Upper lobe of left lung (tissue), 4 donors: Measurements from ENCODE around the gene ILF3.

Source experiments
- EP300 ChIP-seq, 4 donors: sonication (generic); formaldehyde crosslinking; IDR thresholded peaks; one replicate each; pipeline ENCODE4 v1.5.1; 2017; ENCODE audit warnings: antibody characterized with exemption in 4 of 4, control low read depth in 2 of 4
- POLR2AphosphoS5 ChIP-seq, 2 donors: sonication (generic); formaldehyde crosslinking; IDR thresholded peaks; one replicate each; pipeline ENCODE4 v1.5.1; 2017; ENCODE audit warnings: antibody characterized with exemption in 2 of 2
- TF ChIP-seq, protein P1 (sequence below), 6 experiments: fragments of 450-650 bp in 4 of 6; fragments of 200-600 bp in 2 of 6; sonication (generic) in 2 of 6; IDR thresholded peaks; one replicate each; pipeline ENCODE4 v1.5.1; 2016 to 2019; ENCODE audit warnings: antibody characterized with exemption in 6 of 6

DNA sequence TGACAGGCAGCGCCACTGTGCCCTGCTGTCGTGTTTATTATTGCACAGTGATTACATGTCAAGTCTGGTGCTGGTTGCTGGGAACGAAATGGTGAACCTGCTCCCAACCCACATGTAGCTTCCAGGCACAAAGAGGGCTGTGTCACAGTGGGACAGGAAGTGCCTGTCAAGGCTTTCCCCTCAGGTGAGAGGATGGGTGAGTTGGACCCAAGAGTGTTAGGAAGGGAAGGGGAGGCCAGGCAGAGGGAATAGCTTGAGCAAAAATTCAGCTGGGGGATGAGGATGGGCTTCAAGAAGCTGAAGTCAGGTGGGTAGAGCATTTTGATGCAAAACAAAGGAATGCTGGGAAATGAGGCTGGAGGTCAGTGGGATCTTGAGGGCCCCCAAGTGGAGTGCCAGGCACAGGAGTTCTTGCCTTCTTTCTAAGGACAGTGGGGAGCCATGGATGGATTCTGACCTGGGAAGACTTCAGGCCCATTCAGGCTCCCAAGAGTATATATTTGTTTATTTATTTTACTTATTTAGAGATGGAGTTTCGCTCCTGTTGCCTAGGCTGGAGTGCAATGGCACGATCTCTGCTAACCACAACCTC is 38.6 kb downstream of the ILF3 start:
- TF ChIP-seq, protein P1, sequence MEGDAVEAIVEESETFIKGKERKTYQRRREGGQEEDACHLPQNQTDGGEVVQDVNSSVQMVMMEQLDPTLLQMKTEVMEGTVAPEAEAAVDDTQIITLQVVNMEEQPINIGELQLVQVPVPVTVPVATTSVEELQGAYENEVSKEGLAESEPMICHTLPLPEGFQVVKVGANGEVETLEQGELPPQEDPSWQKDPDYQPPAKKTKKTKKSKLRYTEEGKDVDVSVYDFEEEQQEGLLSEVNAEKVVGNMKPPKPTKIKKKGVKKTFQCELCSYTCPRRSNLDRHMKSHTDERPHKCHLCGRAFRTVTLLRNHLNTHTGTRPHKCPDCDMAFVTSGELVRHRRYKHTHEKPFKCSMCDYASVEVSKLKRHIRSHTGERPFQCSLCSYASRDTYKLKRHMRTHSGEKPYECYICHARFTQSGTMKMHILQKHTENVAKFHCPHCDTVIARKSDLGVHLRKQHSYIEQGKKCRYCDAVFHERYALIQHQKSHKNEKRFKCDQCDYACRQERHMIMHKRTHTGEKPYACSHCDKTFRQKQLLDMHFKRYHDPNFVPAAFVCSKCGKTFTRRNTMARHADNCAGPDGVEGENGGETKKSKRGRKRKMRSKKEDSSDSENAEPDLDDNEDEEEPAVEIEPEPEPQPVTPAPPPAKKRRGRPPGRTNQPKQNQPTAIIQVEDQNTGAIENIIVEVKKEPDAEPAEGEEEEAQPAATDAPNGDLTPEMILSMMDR (IDR thresholded peaks at IDR 0.05), result no peak
- TF ChIP-seq POLR2AphosphoS5 (IDR thresholded peaks at IDR 0.05) (no peak), EP300 (IDR thresholded peaks at IDR 0.05) (no peak)
